HG03565 (cell line): ENCODE results near the gene SFTA2.
"Not testable (repeated sequence)": the region's sequence is repeated elsewhere in the genome, so short reads cannot be mapped to it uniquely, and the experiment has no call there.

Experiments used
- ATAC-seq: cut with Tn5 transposase; IDR thresholded peaks from one replicate; pipeline ENCODE4 v1.9.1; 2021; ENCODE audit warnings: mild to moderate bottlenecking, moderate library complexity; ENCODE audit not compliant: unreplicated experiment

The SFTA2 gene

DNA sequence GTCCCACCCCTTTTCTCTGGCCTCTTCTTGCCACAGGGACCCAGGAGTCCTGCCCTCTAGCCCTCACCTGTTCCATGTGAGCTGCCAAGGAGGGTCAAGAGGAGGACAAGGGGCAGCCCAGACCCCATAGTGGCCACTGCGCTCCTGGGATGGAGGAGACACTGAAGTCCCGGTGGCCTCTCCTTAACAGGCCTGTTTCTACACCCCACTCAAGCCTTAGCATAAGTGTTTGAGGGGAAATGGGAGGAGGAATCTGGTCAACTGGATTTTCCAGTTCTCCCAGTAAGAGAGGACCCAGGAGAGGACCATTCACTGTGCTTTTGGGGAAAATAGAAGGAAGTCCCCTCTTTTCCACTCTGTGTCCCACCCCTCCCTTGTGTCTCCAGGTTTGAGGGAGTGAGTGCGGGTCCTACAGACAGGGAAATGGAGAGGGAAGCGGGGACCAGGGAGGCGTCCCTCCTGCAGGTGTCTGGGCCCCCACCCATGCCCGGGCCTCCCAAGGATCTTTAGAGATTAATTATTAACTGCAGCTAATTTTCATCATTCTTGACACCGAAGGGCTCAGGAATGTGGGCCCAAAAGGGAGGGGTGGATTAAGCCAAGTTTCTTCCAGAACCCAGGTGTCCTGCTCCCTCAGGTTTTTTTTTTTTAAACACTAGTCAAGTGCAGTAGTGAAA, at the start of gene SFTA2:
TSS of gene SFTA2 (minus strand) at position 202 of the 677 bp plus-strand sequence. CDS start at position 128, 74 bp downstream.
- ATAC-seq, result no peak

DNA sequence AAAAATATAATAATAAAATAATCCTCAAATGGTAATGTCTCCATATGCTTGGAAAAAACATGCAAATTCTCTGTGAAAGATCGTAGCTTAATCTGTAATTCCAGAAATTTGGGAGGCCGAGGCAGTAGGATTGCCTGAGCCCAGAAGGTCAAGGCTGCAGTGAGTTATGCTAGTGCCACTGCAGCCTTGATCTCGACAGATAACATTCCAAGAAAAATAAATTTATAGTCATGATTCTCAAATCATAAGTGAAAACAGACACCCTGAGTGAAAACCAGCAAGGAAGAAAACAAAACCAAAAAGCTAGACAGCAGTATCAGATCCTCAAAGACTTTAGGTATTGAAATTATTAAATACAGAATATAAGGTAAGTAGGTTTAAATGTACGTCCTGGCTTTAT, 47.7 kb upstream of the SFTA2 start:
- no peak for ATAC-seq

DNA sequence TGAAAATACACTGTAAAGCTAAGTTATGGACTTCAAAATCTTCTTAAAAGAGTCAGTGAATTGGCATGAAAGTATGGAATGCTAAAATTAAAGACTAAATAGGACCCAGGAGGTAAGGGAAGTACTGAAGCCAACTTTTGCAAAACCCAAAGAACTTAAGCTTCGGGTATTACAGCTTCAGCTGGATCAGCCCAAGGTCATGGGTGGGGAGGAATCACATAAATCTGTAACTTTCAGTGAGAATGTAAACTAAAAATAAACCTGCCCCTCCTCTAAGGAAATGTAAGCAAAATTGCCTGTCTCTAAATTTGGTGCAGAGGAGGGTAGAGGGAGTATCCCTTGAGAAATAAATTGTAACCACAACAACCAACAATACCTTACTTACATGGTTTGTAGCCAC, 47.2 kb upstream of the SFTA2 start:
- no peak for ATAC-seq

DNA sequence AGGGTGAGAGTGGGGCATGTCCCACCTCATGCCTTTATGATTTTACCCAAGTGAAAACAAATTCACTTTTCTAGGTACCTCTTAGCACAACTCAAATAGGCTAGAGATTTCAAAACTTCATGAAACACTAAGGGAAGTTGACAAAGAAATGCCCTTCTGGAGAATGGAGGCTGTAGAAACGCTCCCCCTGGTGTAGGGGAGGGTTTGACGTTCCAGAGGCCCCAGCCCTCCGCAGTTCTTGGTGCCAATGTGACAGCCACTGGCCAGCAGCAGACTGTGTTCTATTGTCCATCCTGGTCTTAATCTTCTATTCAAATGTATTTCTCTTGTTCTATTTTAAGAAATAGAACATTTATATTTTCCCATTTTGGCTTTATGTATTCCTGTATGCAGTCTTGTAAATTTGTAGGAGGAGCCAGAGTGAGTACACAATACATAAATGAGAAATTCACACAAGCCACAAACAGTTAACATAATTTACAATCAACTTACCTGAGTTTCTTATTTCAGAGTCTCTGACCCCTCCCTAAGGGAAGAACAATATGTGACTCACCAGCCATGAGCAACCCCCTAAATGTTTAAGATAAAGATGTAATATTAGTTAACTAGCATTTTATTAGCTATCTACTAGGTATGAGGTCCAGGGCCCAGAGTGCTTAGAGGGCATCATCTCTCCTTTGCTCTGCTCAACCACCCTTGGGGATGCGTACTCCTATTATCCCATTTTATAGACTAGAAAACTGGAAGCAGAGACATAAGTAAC, 42.7 kb upstream of the SFTA2 start:
- no peak for ATAC-seq

DNA sequence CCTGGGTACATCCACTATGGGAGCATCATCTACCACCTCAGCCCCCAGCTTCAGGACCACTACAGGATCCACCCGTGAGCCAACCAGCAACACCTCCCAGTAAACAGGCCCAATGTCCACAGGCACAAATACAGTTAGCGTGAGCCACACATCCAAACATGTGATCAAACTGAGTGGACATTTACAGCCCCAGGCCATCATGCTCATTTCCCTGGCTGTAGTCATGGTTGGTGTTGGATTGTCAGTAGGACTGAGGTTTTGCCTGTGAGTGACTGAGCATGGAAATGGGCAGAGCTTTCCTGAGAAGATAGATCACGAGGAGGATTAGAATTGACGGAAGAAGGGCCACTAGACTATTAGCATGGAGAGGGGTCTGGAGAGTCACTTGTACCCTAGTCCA, 40.8 kb upstream of the SFTA2 start:
- no peak for ATAC-seq

DNA sequence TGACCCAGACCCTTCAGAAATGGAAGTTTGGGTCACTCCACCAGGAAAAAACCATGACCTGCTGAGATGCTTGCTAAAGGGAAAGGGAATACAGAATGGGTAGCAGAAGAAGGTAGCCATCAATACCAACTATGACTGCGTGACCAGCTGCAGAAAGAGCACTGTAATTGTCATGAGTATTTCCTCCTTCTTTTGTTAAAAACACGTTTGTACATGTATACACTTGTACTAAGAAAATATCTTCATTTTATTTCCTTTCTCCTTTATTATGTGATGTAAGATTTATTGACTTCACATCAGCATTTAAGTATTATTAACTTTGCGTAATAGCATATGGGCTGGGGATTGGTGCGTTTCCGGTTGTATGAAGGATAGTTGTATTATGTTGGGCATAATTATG, 39.0 kb upstream of the SFTA2 start:
- ATAC-seq, result no peak

DNA sequence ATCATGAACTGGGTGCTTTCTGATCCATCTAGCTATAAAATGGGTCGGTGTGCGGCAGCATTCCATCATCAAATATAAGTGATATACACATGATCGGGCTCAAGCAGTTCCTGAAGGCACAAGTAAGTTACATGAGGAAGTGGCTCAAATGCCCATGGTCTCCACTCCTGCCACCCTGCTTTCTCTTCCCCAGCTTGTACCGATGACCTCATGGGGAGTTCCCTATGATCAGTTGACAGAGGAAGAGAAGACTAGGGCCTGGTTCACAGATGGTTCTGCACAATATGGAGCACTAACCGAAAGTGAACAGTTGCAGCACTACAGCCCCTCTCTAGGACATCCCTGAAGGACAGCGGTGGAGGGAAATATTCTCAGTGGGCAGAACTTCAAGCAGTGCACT, 37.2 kb upstream of the SFTA2 start:
- not testable (repeated sequence) for ATAC-seq

DNA sequence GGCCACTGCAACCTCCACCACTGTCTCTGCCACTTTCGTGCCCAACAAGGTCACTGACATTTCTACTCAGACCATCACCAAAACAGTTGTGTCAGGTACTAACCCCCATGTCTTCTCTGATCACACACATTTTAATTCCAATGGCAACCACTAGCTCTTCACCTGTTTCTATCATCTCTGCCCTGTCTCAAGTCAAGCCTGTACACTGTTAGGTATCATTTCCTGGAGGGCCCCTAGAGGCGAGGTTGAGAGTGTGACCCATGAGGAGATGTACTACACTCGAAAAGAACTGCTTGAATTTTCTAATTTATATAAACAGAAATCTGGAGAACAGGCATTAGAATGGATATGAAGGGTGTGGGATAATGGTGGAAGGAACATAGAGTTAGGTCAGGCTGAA, 34.2 kb upstream of the SFTA2 start:
- ATAC-seq, result no peak

DNA sequence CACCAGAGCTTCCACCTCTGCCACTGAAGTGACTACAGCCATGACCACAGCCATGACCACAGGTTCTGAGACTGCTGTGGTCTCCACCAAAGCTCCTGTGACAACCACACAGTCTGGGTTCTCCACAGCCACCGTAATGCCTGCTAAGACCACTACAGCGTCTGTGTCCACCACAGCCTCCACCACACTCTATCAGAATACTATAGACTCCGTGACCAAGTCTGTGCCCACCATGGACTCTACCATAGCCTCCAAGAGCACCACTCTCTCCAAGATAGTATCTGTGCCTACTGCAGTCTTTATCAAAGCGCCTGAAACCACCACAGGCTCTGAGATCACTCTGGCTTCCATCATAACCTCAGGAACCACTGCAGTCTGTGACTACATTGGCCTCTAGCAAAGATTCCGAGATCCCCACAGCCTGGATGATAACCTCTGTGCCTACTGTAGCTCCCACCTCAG, 33.2 kb upstream of the SFTA2 start:
- ATAC-seq, result no peak

DNA sequence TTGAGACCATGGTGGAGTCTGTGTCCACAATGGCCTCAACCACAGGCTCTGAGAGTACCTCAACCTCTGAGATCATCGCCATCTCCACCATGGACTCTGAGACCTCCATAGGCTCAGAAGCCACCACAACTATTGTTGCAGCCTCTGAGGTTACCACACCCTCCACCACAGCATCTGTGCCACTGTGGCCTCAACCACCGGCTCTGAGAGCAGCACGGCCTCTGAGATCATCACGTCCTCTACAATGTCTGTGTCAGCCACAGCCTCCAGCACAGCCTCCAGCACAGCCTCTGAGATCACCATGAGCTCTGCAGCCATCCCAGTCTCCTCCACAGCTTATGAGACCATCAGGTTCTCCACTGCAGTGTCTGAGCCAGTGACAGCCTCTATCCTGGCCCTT, 32.1 kb upstream of the SFTA2 start:
- no peak for ATAC-seq

DNA sequence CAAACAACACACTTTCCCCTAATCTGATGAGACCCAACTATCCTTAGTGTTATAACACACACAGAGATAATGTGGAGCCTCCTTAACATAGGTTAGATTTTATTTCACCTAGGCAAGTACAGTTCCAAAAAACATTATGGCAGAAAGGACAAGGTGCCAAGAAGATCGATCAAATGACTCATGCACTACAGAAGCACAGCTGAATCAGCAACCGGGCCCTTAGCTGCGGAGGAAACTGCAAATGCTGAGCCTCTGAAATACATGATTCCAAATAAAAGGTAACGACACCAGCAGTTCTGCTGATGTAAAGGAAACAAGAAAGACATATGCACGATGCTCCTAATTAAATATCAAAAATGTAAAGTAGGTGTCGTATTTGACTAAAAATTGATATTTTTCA, 31.7 kb upstream of the SFTA2 start:
- no peak for ATAC-seq

DNA sequence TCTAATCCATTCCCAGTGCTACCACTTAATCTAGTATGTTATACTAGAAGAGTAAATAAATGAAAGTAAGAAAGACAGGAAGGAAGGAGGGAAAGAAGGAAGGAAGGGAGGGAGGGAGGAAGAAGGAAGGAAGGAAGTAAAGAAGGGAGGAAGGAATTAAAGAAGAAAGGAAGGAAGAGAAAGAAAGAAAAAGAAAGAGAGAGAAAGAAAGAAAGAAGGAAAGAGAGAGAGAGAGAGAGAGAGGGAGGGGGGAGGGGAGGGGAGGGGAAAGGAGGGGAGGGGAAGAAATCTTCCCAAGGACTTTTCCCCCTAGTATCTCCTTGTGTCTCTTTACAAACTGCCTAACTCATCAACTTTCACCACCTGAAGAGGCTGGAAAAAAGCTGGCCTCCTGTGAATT, 30.7 kb upstream of the SFTA2 start:
- no peak for ATAC-seq

DNA sequence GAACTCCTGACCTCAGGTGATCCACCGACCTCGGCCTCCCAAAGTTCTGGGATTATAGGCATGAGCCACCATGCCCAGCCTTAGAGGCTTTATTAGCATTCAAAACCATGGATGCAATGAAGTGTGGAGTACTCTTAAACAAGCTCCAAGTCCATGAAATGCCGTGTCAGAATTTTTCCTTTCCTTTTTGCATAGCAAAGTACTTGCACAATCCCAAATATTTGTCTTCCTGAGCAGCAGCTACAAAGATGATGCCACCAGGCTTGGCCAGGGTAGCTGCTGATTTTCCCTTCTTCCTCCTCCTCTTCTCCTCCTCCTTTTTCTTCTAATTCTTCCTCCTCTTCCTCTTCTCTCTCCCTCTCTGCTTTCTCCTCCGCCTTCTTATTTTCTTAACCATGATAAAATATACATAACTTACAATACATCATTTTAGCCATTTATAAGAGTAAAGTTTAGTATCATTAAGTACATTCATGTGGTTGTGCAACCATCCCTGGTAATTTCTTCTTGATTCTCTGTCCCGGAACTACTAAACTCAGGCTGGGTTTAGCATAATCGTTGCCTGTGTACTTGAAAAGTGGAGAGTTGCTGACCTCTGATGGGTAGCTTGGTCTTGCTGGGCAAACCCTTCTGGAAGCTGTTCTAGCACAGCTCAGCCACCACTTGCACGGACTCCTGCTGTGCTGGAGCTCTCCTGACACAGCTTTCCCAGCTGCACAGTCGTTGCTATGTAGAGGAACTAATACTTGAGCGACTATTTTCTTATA, 29.1 kb upstream of the SFTA2 start:
- ATAC-seq, result no peak

DNA sequence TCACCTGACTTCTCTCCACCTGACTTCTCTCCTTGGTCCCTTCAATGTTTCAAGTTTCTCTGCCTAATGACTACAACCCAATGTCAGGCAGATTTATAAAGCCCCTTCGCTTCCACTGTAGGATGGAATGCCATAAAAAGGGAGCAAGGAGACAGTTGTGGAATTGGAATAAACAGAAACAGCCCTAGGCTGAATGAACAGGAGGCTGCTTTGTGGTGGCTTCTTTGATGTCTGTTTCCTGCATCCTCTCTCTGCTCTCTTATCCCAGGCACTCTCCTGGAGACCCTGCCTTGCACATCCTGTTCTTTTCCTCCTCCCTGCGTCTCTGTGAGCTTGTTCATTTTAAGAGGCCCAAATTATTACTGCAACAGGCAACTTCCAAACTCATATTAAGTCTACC, 25.7 kb upstream of the SFTA2 start:
- ATAC-seq, result no peak

DNA sequence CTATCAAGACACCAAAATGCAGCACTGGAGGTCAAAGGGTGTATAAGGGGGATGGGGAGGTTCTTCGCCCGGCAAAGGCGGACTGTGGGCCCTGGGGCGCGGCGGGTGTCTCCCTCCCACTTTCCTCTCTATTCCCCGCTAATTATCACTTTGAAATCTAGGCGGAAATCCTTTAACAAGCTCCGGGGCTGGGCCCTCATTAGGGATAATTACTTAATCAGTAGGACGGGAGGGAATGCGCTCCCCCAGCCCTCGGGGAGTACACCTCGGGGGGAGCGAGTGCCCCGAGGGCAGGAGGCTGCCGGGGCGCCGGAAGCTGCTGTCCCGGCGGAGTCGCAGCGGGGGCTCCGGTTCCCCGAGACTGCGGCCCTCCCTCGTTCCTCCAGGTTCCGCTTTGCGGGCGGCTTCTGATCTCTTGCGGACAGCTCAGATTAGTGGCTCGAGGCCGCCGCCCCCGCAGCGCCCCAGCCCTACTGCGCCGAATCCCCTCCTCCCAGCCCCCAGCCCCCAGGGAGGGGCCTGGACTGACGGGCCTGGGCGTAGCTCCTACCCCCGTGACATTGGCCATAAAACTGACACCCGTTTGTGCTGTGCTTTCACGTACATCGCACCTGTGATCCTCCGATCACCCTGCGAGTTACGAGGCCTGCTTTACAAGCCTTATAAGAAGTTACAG, 23.5 kb upstream of the SFTA2 start:
- peak; percentile 45 for ATAC-seq

DNA sequence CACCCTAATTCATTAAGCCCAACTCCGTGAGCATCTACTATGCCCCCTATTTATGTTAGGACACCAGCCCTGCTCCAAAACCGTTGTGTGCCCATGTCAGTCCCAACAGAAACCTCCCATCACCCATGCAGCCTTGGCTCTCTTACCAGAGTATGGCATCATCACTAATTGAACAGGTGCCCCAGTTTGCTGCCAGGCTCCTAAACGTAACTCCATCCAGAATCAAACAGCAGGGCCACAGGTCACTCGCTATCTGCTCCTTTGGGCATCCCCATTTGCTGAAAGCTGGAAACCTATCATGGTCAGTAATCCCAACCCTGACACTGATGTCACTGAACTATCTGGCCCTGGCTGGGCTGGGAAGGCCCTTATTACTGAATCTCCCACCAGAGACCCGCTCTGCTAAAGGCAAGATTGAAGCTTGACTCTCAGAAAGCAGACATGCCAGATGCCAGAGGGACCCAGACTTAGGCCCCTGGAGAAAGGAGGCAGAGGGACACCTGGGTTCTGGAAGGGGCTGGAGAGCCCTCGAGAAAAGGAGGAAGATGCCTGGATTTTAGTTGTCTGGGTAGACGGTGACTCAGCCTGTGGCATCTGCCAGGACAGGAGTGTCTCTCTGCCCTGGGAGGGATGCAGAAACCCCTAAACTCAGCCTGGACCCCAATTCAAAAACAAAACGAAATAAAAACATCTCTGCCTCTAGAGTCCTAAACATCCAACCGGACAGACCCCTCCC, 22.8 kb upstream of the SFTA2 start:
- ATAC-seq, result no peak

DNA sequence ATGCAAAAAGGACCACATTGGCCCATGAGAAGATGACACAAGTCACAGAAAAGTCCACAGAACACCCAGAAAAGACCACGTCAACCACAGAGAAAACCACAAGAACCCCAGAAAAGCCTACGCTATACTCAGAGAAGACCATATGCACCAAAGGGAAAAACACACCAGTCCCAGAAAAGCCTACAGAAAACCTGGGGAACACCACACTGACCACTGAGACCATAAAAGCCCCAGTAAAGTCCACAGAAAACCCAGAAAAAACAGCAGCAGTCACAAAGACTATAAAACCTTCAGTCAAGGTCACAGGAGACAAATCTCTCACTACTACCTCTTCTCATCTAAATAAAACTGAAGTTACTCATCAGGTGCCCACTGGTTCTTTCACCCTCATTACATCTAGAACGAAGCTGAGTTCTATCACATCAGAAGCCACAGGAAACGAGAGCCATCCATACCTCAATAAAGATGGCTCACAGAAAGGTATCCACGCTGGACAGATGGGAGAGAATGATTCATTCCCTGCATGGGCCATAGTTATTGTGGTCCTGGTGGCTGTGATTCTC, 20.0 kb upstream of the SFTA2 start:
- no peak for ATAC-seq

DNA sequence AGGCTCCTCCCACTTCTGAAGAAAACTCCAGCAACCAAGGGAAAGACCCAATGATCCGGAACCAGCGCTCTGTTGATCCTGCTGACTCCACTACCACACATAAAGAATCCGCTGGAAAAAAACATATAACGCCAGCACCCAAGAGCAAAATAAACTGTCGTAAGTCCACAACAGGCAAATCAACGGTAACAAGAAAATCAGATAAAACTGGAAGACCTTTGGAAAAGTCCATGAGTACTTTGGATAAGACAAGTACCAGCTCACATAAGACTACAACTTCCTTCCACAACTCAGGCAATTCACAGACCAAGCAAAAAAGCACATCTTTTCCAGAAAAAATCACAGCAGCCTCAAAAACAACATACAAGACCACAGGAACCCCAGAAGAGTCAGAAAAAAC, 16.8 kb upstream of the SFTA2 start:
- no peak for ATAC-seq

DNA sequence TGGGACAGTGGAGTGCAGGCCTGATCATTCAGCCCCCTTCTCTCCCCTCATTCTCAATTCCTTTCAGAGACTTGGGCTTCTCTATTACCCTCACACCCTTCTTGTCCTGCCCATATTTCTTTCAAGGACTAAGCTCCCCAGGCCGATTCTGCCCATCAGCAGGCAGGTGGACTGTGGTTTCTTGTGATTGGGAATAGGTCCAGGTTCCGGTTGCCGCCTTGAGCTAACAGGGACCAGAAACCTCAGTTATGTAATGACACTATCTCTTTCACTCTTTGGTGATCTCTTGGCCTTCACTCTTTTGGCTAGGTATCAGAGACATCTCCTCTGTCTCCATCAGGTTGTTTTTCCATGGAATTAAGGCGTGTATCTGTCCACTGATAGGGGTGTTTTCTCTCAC, 15.3 kb upstream of the SFTA2 start:
- no peak for ATAC-seq

DNA sequence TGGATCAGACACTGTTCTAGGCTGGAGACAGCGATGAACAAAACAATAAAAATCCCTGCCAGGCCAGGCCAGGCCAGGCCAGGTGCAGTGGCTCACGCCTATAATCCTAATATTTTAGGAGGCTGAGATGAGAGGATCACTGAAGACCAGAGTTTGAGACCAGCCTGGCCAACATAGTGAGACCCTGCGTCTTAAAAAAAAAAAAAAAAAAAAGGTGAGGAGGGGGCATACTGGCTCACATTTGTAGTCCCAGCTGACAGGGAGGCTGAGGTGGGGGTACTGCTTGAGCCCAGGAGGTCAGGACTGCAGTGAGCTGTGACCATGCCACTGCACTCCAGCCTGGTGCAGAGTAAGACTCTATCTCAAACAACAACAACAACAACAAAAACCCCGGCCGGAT, 13.3 kb upstream of the SFTA2 start:
- no peak for ATAC-seq
